ENCODE results near the gene ALPI. TPM values are rescaled to one million over a fixed set of nuclear protein-coding genes. Genes with fewer than 3 reads are reported as not detected.

ALPI gene
- total RNA-seq, 1 experiment from 2014 or later = not detected

DNA sequence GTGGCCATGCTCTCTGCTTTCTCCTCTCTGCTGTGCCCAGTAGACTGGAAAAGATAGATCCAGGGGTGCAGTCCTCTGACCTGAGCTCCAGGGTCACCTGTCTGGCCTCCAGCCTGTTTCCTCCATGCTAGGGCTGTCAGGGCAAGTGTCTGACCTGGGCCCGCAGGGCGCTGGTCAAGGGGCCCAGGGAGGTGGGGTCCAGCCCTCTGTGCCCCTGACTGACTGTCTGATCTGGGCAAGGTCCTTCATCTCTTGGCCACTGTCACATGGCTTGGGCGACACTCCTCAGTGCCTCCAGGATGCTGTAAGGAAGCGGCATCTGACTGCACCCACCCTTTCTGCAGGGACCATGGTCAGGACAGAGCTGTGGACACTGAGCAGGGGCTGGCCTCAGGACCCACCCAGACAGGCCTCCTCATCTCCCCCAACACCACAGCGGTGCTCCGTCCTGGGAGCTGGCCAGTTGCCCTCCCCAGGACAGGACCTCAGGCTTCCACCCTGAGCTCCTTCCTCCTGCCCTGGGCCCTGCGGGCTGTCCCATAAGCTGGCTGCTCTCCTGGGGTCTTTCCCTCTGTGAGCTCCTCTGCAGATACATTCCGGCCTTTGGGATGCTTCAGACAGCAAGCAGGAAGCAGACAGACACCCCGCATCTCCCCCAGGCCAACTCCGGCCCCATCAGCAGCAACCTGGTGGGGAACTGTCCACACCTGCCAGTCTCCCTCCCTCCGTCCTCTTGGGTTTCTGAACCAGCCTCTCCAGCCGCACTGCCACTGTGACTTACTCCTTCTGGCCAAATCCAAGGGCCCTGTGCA, 21.2 kb upstream of the ALPI start:
- BruUV-seq (replicated peaks) = no TSS peak
- Mint-ChIP-seq H3K36me3 (ENCODE audit: insufficient read depth, unreplicated experiment) (no peaks in the 10 kb centered on the region), H3K27ac (ENCODE audit: unreplicated experiment) (no peak overlapping the region), H3K9me3 (ENCODE audit: low read depth, unreplicated experiment) (no peaks in the 10 kb centered on the region), H3K4me1 (ENCODE audit: low read depth, unreplicated experiment) (no peaks in the 10 kb centered on the region), H3K27me3 (ENCODE audit: unreplicated experiment) (no peaks in the 10 kb centered on the region), H3K4me3 (ENCODE audit: low read depth, unreplicated experiment) (no peak overlapping the region)
- CTCF ChIA-PET = no interaction called here
- no peak for DNase-seq
- TF ChIP-seq, protein P1, sequence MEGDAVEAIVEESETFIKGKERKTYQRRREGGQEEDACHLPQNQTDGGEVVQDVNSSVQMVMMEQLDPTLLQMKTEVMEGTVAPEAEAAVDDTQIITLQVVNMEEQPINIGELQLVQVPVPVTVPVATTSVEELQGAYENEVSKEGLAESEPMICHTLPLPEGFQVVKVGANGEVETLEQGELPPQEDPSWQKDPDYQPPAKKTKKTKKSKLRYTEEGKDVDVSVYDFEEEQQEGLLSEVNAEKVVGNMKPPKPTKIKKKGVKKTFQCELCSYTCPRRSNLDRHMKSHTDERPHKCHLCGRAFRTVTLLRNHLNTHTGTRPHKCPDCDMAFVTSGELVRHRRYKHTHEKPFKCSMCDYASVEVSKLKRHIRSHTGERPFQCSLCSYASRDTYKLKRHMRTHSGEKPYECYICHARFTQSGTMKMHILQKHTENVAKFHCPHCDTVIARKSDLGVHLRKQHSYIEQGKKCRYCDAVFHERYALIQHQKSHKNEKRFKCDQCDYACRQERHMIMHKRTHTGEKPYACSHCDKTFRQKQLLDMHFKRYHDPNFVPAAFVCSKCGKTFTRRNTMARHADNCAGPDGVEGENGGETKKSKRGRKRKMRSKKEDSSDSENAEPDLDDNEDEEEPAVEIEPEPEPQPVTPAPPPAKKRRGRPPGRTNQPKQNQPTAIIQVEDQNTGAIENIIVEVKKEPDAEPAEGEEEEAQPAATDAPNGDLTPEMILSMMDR (IDR thresholded peaks at IDR 0.05; ENCODE audit: unreplicated experiment) = no peak
- intact Hi-C loops (cut with micrococcal nuclease; ENCODE audit: unreplicated experiment) = no loop called here

DNA sequence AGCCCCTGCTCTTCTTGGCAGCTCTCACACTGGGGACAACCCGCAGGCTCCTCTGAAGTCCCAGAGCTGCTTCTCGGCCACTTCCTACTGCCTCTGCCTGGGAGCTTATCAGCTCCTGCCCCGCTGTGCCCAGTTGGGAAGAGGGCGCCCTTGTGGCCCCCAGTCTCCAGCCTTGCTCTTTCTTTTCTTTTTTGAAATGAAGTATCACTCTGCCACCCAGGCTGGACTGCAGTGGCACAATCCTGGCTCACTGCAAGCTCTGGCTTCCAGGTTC, 20.6 kb upstream of the ALPI start:
- Mint-ChIP-seq H3K4me3 (ENCODE audit: low read depth, unreplicated experiment) (no peak overlapping the region), H3K4me1 (ENCODE audit: low read depth, unreplicated experiment) (no peaks in the 10 kb centered on the region), H3K27me3 (ENCODE audit: unreplicated experiment) (peaks cover 2% of the 10 kb centered on the region), H3K9me3 (ENCODE audit: low read depth, unreplicated experiment) (no peaks in the 10 kb centered on the region), H3K36me3 (ENCODE audit: insufficient read depth, unreplicated experiment) (no peaks in the 10 kb centered on the region), H3K27ac (ENCODE audit: unreplicated experiment) (no peak overlapping the region)
- intact Hi-C loops (cut with micrococcal nuclease; ENCODE audit: unreplicated experiment) = no loop called here
- CTCF ChIA-PET = no interaction called here
- TF ChIP-seq, protein P1 (IDR thresholded peaks at IDR 0.05; ENCODE audit: unreplicated experiment) = no peak
- no TSS peak for BruUV-seq (replicated peaks)
- DNase-seq = no peak

DNA sequence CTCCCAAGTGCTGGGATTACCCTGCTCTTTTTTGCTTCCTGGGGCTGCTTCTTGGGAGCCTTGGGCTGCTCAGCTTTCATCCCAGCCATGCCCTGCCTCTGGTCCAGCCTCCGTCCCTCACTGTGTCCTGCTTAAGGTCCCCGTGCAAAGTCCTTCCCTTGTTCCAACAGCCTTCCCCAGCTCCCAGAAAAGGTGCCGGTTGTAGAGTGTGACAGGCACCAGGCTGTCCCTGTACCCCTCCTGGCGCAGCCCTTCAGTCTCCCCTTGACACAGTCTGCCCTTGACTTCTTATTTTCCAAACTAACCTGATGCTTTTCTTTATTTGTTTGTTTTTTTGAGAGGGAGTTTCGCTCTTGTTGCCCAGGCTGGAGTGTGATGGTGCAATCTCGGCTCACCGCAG, 20.1 kb upstream of the ALPI start:
- H3K27me3 Mint-ChIP-seq (ENCODE audit: unreplicated experiment) = peaks cover 7% of the 10 kb centered on the region
- TF ChIP-seq, protein P1 (IDR thresholded peaks at IDR 0.05; ENCODE audit: unreplicated experiment) = no peak
- no peaks in the 10 kb centered on the region for H3K36me3 Mint-ChIP-seq (ENCODE audit: insufficient read depth, unreplicated experiment)
- CTCF ChIA-PET = no interaction called here
- no peak overlapping the region for H3K4me3 Mint-ChIP-seq (ENCODE audit: low read depth, unreplicated experiment)
- no peak for DNase-seq
- H3K9me3 Mint-ChIP-seq (ENCODE audit: low read depth, unreplicated experiment) = no peaks in the 10 kb centered on the region
- no TSS peak for BruUV-seq (replicated peaks)
- H3K27ac Mint-ChIP-seq (ENCODE audit: unreplicated experiment) = no peak overlapping the region
- H3K4me1 Mint-ChIP-seq (ENCODE audit: low read depth, unreplicated experiment) = no peaks in the 10 kb centered on the region
- intact Hi-C loops (cut with micrococcal nuclease; ENCODE audit: unreplicated experiment) = no loop called here

DNA sequence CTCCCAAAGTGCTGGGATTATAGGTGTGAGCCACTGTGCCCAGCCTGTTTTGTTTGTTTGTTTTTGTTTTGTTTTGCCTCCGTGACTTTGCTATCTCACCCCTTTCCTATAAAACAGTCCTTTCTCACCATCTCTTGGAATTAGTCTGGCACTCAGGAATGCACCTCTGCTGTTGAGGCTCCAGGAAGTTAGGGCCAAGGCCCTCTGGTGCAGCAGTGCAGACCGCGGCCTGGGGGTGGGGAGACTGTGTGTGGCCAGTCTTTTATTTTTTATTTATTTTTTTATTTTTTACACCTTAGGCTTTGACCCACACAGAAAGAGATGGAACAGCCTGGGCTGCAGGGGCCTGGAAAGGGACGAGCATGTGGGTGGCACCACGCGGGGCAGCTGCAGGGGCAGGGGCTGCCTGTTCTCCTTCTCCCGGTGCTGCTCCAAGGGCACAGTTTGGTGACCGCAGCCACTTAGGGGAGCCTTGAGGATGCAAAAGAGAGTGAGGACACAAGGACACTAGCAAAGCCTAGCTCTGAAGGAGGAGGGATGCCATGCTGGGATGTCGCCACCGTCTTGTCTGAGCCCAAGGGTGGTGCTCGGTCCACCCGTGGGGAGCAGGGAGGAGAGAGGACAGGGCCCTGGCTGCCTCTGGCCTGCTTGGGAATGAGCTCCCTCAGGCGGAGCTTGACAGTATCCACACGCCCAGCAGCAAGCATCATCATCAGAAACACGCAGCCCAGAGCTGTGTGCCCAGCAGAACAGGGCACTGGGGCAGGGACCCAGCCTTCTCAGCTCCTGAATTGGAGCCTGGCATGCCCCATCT, 19.4 kb upstream of the ALPI start:
- no peaks in the 10 kb centered on the region for H3K4me1 Mint-ChIP-seq (ENCODE audit: low read depth, unreplicated experiment)
- CTCF ChIA-PET = interaction anchor here (1.1 kb wide), 1 partner anchor 71 kb away, joined by 3 read pairs; no protein-coding TSS in a partner anchor
- intact Hi-C loops (cut with micrococcal nuclease; ENCODE audit: unreplicated experiment) = no loop called here
- no peaks in the 10 kb centered on the region for H3K36me3 Mint-ChIP-seq (ENCODE audit: insufficient read depth, unreplicated experiment)
- no TSS peak for BruUV-seq (replicated peaks)
- H3K27ac Mint-ChIP-seq (ENCODE audit: unreplicated experiment) = no peak overlapping the region
- H3K9me3 Mint-ChIP-seq (ENCODE audit: low read depth, unreplicated experiment) = no peaks in the 10 kb centered on the region
- DNase-seq = no peak
- no peak overlapping the region for H3K4me3 Mint-ChIP-seq (ENCODE audit: low read depth, unreplicated experiment)
- peaks cover 15% of the 10 kb centered on the region for H3K27me3 Mint-ChIP-seq (ENCODE audit: unreplicated experiment)
- TF ChIP-seq, protein P1 (IDR thresholded peaks at IDR 0.05; ENCODE audit: unreplicated experiment) = no peak

Measured in Calu3 (cell line).